Thyroid gland (tissue), 4 donors: Measurements from ENCODE around the gene PTPN14.

Source experiments
- CTCF ChIP-seq, 6 experiments: fragments of 200-600 bp in 3 of 6; fragments of 450-650 bp in 3 of 6; sonication (generic) in 3 of 6; IDR thresholded peaks; one replicate each; pipeline ENCODE4 v1.5.1; 2016 to 2019; ENCODE audit warnings: antibody characterized with exemption in 6 of 6, mild to moderate bottlenecking in 2 of 6, inconsistent platforms in 1 of 6, moderate library complexity in 1 of 6
- POLR2A ChIP-seq, 2 donors: fragments of 450-650 bp; IDR thresholded peaks; one replicate each; pipeline ENCODE4 v1.6.1; 2017; ENCODE audit warnings: antibody characterized with exemption in 2 of 2, mild to moderate bottlenecking in 2 of 2, moderate library complexity in 1 of 2

- TF ChIP-seq CTCF (IDR thresholded peaks at IDR 0.05) (no peak), POLR2A (IDR thresholded peaks at IDR 0.05) (no peak)
These were observed 226.3 kb downstream of the PTPN14 start for GRCh38 chr1:214324896-214325800.
